Measurements from ENCODE around the gene POLR1D. TPM values are rescaled to one million over a fixed set of nuclear protein-coding genes. Genes with fewer than 3 reads are reported as not detected.
A peak's percentile ranks its signal among the peaks of the same experiment; 100 is the strongest.

POLR1D gene, protein sequence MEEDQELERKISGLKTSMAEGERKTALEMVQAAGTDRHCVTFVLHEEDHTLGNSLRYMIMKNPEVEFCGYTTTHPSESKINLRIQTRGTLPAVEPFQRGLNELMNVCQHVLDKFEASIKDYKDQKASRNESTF
- 10 to 100 TPM; 33.8 to 45.0 TPM for total RNA-seq
- polyA plus RNA-seq: 10 to 100 TPM; 31.4 to 33.3 TPM

DNA sequence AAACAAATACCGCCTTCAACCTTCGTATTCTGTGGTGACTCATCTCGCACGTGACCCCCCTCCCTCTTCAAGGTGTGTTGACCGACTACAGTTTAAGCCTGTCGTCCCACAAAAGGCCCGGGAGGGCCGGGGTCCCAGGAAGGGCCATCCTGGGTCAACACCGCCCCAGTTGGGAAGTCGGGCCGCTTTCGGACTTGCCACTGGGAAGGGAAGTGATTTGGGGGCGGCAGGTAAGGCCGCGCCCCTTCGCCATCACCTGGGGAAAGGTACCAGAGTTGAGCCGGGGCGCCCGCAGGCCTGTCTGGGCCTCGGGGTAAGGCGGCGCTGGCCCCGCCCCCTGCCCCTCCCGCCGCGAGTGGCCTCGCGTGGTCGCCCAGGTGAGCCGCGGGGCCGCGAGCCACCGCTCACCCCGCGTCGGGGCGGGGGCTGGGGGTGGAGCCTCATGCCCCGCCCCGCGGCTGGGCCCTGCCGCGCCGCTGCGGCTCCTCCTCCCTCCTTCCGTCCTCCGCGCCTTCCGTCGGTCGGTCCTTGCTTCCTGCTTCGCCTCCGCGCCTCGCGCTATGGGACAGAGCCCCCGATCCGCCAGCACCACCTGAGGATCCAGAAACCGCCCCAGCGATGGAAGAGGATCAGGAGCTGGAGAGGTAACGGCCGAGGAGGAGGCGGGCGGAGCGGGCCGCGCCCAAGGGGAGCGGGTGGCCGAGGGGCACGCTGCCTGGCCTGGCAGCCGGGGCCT is at the start of gene POLR1D:
Gene POLR1D, plus strand, starts transcription at position 527 of the 736 bp plus-strand sequence. Its CDS starts 92 bp downstream, at position 619.
- H3K4me3 ChIP-seq (ENCODE audit: low read depth in 1 of 3, low read length in 3 of 3): peak within 1 kb of the TSS; percentile 67 to 98 (median 79)
- DNase-seq (ENCODE audit: low spot score): peak; percentile 84
- H3K9ac ChIP-seq (ENCODE audit: low read depth in 1 of 2, low read length in 2 of 2): peak within 1 kb of the TSS; percentile 90 to 97
- no peaks in the 10 kb centered on the region for H3K27me3 ChIP-seq (ENCODE audit: control insufficient read depth in 4 of 4, insufficient read depth in 4 of 4, low read length in 3 of 4)
- TF ChIP-seq TAF1 (conservative IDR thresholded peaks at IDR 0.05): no peak
- TF ChIP-seq GABPA (IDR thresholded peaks at IDR 0.05 in 1 of 2, conservative IDR thresholded peaks at IDR 0.05 in 1 of 2): peak in 1 of 2 donors; percentile 69
- peak; percentile 58 for TF ChIP-seq ATF3 (IDR thresholded peaks at IDR 0.05)
- TF ChIP-seq FOXA2 (IDR thresholded peaks at IDR 0.05): no peak
- no peak for TF ChIP-seq CTCF (IDR thresholded peaks at IDR 0.05; ENCODE audit: low read depth, low read length, missing input control)
- TF ChIP-seq RXRA (IDR thresholded peaks at IDR 0.05): peak in 1 of 2 donors; percentile 8
- TF ChIP-seq NR2F2 (IDR thresholded peaks at IDR 0.05): no peak
- no peak for TF ChIP-seq RAD21 (IDR thresholded peaks at IDR 0.05)
- TF ChIP-seq HNF4G (IDR thresholded peaks at IDR 0.05): no peak
- no peak for TF ChIP-seq HNF4A (conservative IDR thresholded peaks at IDR 0.05)
- TF ChIP-seq MAX (IDR thresholded peaks at IDR 0.05): no peak
- no peak for TF ChIP-seq EGR1 (IDR thresholded peaks at IDR 0.05; ENCODE audit: low read depth in 2 of 2)
- TF ChIP-seq SP1 (IDR thresholded peaks at IDR 0.05): no peak
- TF ChIP-seq JUND (IDR thresholded peaks at IDR 0.05): peak; percentile 70 to 78
- no peaks in the 10 kb centered on the region for H3K9me3 ChIP-seq (ENCODE audit: control insufficient read depth in 4 of 4, low read length in 3 of 4)
- H3K27ac ChIP-seq (ENCODE audit: low read depth in 1 of 2, low read length in 2 of 2): peak within 1 kb of the TSS; percentile 99
- peaks cover 0 to 2% (median 0%) of the 10 kb centered on the region in 4 donors for H3K36me3 ChIP-seq (ENCODE audit: control insufficient read depth in 4 of 4, insufficient read depth in 3 of 4, low read depth in 1 of 4, low read length in 3 of 4)
- H3K4me1 ChIP-seq (ENCODE audit: control insufficient read depth in 4 of 4, insufficient read depth in 4 of 4, low read length in 3 of 4): peaks cover 4 to 55% (median 39%) of the 10 kb centered on the region in 4 donors
- WGBS: under 1% methylated on average over 71 of the region's 71 CpGs

DNA sequence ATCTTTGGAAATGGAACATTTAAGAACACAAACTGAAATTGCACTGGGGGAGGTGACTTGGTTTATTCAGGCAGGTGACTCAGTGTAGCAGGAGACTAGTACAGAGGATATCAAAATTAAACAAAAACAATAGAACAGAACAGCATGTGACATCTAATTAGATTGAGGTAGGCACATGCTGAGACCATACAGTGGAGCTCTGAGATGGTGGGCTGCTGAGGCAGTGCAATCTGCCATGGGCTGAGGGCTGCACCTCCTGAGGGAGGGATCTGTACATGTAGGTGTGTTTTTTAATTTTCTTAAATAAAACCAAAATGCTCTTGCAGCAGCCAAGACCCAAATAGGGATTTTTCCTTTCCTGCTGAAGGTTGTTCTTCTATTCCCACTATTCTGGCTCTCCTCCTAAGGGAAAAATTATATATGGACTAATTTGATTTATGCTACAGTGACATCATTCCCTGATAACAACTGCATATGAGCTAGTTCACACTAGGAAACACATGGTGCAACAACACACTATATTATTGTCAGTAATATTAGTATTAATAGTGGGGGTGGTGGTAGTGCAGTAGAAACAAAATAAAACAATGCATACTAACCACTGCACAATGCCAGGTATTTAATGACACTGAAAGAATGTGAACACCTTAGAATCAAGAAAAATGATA is 49.3 kb upstream of the POLR1D start:
- H3K9me3 ChIP-seq (ENCODE audit: control insufficient read depth in 4 of 4, low read length in 3 of 4): no peaks in the 10 kb centered on the region
- no peak overlapping the region for H3K4me3 ChIP-seq (ENCODE audit: low read depth in 1 of 3, low read length in 3 of 3)
- H3K9ac ChIP-seq (ENCODE audit: low read depth in 1 of 2, low read length in 2 of 2): no peak overlapping the region
- no peak overlapping the region for H3K27ac ChIP-seq (ENCODE audit: low read depth in 1 of 2, low read length in 2 of 2)
- no peak for TF ChIP-seq FOXA1 (IDR thresholded peaks at IDR 0.05)
- no peak for TF ChIP-seq HNF4G (IDR thresholded peaks at IDR 0.05)
- no peak for TF ChIP-seq MAX (IDR thresholded peaks at IDR 0.05)
- no peak for TF ChIP-seq JUND (IDR thresholded peaks at IDR 0.05)
- TF ChIP-seq ATF3 (IDR thresholded peaks at IDR 0.05): no peak
- no peak for TF ChIP-seq GABPA (IDR thresholded peaks at IDR 0.05 in 1 of 2, conservative IDR thresholded peaks at IDR 0.05 in 1 of 2)
- TF ChIP-seq EGR1 (IDR thresholded peaks at IDR 0.05; ENCODE audit: low read depth in 2 of 2): no peak
- TF ChIP-seq HNF4A (conservative IDR thresholded peaks at IDR 0.05): no peak
- no peaks in the 10 kb centered on the region for H3K27me3 ChIP-seq (ENCODE audit: control insufficient read depth in 4 of 4, insufficient read depth in 4 of 4, low read length in 3 of 4)
- DNase-seq (ENCODE audit: low spot score): no peak
- peaks cover 0 to 5% (median 0%) of the 10 kb centered on the region in 4 donors for H3K4me1 ChIP-seq (ENCODE audit: control insufficient read depth in 4 of 4, insufficient read depth in 4 of 4, low read length in 3 of 4)
- peaks cover 2 to 18% (median 9%) of the 10 kb centered on the region in 4 donors for H3K36me3 ChIP-seq (ENCODE audit: control insufficient read depth in 4 of 4, insufficient read depth in 3 of 4, low read depth in 1 of 4, low read length in 3 of 4)
